GM10847 (cell line): Measurements from ENCODE around the gene USH2A.

ENCODE experiments used
- POLR2A ChIP-seq: IDR thresholded peaks from 2 replicates; pipeline ENCODE4 v1.6.1; 2011; ENCODE audit not compliant: insufficient read length; ENCODE audit errors: extremely low read depth

The USH2A gene

GRCh38 chr1:216331211-216331610, 92.0 kb downstream of the USH2A start:
- TF ChIP-seq POLR2A = no peak

GRCh38 chr1:216330262-216330661, 93.0 kb downstream of the USH2A start:
- TF ChIP-seq POLR2A = no peak

GRCh38 chr1:216325946-216326345, 97.3 kb downstream of the USH2A start:
- TF ChIP-seq POLR2A = no peak

DNA sequence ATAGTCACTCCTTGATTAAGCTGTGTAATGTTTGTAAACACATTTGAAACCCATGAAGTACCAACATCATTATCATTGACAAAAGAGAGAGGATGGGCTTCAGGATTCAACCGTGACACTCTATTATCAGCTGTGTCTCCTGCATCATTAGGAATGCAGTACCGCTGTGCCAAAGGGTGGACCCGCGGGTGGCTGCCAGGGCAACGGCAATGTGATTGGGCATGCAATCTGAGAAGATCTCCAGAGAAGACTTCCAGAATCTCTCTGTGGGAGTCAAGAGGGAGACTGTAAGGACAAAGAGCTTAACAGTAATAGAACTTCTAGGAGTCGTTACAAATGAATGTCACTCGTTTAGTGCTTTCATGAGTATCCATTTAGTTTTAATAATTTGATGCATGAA, 97.9 kb downstream of the USH2A start:
- no peak for TF ChIP-seq POLR2A

DNA sequence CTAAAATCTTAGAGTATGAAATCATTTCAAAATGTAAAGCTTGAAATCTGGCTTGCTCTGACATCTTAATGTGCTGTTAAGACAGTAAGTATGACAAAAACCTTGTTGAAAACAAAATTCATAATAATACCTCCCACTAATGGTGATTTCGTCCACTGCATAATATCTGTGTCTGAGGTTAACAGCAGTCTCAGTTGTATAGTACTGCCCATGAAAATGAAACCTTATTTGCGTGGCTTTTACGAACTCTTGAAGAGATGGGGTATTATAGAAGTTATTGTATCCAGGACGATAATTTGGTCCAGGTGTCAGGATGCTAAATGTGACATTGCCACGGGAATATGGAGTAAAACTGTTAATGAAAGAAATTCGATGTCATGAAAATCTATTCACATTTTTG, 99.9 kb downstream of the USH2A start:
- TF ChIP-seq POLR2A = no peak

DNA sequence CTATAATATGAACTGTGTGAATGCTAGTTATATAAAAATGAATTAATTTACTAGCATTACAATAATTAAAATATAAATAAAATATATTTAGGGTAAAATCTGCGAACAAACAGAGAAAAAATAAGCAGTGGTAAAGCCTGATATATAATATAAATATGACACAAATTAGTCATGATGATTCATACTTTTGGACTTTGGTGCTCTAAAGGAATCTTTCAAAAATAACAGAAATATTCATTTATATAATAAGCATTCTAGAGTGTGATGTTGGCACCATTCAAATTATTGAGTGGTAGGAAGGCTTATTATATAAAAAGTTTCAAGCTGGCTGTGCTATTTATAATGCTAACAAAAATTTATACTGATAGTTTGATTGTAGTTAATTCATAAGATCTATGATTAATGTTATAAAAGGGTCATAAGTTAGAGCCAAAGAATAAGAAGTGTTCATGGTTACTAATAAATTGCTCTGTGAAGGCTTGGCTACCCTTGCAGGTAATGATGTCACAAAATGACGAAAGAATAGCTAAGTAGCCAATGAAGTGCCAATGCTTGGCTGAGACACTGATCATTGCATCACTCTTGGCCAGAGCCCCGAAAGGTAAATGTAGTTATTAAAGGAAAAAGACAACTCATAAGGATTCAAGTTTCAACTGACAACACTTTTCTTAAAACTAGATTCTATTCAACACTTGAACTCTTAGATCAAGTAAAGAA, 108.7 kb downstream of the USH2A start:
- no peak for TF ChIP-seq POLR2A

- no peak for TF ChIP-seq POLR2A
These were observed 112.5 kb downstream of the USH2A start for GRCh38 chr1:216310776-216311175.

- TF ChIP-seq POLR2A = no peak
These were observed 116.4 kb downstream of the USH2A start for GRCh38 chr1:216306830-216307229.

DNA sequence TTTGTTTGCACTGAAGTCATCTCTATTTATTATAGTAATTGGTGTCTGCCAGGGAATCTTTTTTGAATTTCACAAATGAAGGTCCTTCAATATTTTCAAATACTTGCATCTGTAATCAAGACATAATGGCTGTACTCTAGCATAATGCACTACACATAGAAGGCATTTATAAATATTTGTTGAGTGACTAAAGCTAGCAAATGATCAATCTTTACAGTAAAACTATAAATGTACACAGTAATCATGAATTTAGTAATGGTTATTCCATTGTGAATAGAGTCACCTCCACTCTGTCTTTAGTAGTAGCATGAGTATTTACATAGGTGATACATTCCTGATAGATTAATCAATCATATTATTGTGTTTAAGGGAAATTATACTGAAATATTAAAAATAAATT, 119.6 kb downstream of the USH2A start:
- no peak for TF ChIP-seq POLR2A

GRCh38 chr1:216293683-216294082, 129.6 kb downstream of the USH2A start:
- TF ChIP-seq POLR2A = no peak

DNA sequence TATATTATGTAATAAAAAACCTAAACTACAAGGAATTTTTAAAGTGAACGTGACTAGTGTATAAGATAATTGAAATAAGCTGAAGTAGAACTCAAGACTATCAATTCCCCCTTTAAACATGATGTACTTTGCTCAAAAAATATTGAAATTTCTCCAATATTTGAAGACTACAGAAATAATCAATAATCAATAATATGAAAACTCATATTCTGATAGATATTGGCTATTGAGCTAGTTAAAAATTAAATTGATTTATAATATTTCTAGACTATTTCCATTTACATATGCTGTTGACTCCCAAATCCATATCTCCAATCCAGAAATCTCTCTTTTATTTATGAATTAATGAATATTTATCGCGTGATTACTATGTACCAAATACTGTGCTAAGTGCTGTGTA, 133.2 kb downstream of the USH2A start:
- no peak for TF ChIP-seq POLR2A

- no peak for TF ChIP-seq POLR2A
These were observed 138.2 kb downstream of the USH2A start for GRCh38 chr1:216285052-216285451.

DNA sequence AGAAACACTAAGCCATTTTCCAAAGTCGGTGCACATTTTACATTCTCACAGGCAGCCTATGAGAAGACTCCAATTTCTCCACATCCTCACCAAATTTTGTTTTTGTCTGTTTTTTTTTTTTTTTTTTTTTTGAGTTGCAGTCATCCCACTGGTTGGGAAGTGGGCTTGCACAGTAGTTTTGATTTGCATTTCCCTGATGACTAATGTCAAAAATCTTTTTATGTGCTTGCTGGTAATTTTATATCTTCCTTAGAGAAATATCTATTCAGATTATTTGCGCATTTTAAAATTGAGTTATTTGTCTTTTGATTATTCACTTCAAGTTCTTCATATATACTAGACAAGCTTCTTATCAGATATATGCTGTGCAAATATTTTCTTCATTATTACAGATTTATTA, 141.5 kb downstream of the USH2A start:
- TF ChIP-seq POLR2A = no peak

DNA sequence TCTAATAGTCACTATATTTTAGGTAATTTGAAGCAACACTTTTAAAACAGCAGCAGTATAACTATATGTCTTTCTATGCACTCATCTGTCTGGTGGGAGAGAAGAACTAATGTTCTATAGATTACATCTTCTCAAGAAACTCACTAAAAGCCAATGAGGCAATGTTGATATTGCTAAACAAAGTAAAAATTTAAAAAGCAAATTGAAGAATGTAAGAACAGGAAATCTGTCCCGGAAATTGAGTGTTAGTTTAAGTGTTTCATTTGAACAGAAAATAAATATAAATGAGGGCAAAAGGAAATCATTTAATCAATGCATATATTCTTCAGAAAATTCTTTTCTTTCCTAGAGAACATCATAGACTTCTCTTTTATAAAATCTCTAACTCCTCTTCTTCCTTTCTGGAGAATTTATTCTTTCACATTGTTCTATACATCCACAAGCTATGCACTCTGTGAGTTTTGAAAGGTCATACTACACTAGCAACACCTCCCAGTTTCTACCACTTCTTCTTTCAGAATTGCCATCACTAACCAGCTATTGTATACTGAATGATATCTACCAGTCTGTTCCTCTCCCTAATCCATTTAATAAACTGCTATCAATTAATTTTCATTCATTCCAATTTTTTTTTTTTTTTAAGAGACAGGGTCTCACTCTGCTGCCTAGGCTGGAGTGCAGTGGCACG, 153.0 kb downstream of the USH2A start:
- no peak for TF ChIP-seq POLR2A

DNA sequence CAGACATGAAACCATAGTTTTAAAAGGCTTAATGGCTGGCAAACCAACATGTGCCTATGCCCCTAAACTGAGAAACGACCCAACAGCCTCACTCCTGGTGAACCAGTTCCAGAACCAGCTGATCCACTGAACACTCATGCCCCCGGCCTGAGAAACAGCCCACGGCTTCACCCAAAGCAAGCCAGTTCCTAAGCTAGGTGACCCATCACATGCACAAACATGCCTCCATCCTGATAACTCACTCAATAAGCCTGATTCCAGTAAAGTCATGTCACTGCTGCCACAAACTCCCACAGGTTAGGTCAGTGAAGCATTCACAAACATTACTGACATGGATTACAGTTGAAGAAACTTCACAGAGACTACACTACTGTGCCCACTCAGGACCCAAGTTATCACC, 161.6 kb downstream of the USH2A start:
- no peak for TF ChIP-seq POLR2A

- no peak for TF ChIP-seq POLR2A
These were observed 164.4 kb downstream of the USH2A start for GRCh38 chr1:216258856-216259255.

DNA sequence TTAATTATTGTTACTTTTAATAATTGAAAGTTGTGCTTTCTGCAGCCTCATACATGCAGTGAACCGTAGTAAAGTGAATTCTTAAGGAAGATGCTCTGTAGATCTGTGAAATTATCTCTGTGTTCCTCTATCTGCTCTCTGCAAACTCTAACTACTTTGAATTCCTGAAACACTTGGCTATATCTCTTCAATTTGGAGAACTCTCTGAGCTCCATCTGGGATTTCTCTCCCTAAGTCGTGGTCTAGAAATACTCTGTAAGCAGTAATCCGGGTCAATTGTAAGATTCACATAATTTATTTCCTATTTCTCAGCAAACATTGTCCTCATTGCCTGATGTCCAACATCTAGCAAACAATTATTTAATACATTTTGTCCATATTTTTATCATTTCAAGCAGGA, 164.9 kb downstream of the USH2A start:
- TF ChIP-seq POLR2A = no peak
